ENCODE results near the gene CTXND2. TPM values are rescaled to one million over a fixed set of nuclear protein-coding genes. Genes with fewer than 3 reads are reported as not detected.
"Not testable (repeated sequence)": the region's sequence is repeated elsewhere in the genome, so short reads cannot be mapped to it uniquely, and the experiment has no call there.

Gene CTXND2
- total RNA-seq, 1 donor from 2014 or later, result not detected

DNA sequence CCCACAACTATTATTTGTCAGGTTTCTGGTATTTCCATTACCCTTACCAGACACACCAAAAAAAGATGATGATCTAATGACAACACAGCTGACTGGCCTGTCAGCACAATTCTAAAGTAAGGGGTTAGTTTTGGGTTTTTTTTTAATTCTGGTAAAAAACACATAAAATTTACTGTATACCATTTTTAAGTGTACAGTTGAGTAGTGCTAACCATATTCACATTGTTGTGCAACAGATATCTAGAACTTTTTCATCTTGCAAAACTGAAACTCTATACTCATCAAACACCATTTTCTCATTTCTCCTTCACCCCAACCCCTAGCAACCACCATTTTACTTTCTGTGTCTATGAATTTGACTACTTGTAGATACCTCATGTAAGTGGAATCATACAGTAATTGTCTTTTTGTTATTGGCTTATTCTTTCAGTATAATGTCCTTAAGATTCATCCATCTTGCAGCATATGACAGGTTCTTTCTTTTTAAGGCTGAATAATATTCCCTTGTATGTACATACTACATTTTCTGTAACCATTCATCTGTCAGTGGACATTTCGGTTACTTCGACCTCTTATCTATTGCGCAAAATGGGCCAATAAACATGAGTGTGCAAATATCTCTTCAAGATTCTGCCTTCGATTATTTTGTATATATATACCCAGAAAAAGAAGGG lies 40.3 kb upstream of the CTXND2 start:
- no peaks in the 10 kb centered on the region for H3K27me3 Mint-ChIP-seq (ENCODE audit: low read depth)
- no peaks in the 10 kb centered on the region for H3K9me3 Mint-ChIP-seq
- DNase-seq (ENCODE audit: low spot score in 2 of 2, unreplicated experiment in 2 of 2), result no peak
- H3K4me1 Mint-ChIP-seq, result peaks cover 3% of the 10 kb centered on the region
- no peak overlapping the region for H3K4me3 Mint-ChIP-seq
- H3K27ac Mint-ChIP-seq, result no peak overlapping the region
- H3K36me3 Mint-ChIP-seq, result peaks cover 13% of the 10 kb centered on the region
- TF ChIP-seq, protein P1, sequence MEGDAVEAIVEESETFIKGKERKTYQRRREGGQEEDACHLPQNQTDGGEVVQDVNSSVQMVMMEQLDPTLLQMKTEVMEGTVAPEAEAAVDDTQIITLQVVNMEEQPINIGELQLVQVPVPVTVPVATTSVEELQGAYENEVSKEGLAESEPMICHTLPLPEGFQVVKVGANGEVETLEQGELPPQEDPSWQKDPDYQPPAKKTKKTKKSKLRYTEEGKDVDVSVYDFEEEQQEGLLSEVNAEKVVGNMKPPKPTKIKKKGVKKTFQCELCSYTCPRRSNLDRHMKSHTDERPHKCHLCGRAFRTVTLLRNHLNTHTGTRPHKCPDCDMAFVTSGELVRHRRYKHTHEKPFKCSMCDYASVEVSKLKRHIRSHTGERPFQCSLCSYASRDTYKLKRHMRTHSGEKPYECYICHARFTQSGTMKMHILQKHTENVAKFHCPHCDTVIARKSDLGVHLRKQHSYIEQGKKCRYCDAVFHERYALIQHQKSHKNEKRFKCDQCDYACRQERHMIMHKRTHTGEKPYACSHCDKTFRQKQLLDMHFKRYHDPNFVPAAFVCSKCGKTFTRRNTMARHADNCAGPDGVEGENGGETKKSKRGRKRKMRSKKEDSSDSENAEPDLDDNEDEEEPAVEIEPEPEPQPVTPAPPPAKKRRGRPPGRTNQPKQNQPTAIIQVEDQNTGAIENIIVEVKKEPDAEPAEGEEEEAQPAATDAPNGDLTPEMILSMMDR (IDR thresholded peaks at IDR 0.05; ENCODE audit: unreplicated experiment), result no peak

DNA sequence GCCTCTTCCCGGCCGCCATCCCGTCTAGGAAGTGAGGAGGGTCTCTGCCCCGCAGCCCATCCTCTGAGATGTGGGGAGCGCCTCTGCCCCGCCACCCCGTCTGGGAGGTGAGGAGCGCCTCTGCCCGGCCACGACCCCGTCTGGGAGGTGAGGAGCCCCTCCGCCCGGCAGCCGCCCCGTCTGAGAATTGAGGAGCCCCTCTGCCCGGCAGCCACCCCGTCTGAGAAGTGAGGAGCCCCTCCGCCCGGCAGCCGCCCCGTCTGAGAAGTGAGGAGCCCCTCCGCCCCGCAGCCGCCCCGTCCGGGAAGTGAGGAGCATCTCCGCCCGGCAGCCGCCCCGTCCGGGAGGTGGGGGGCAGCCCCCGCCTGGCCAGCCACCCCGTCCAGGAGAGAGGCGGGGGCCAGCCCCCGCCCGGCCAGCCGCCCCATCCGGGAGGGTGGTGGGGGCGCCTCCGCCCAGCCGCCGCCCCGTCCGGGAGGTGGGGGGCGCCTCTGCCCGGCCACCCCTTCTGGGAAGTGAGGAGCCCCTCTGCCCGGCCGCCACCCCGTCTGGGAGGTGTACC lies 36.1 kb upstream of the CTXND2 start:
- H3K9me3 Mint-ChIP-seq, result peaks cover 17% of the 10 kb centered on the region
- DNase-seq (ENCODE audit: low spot score in 2 of 2, unreplicated experiment in 2 of 2); H3K4me1 Mint-ChIP-seq; H3K27me3 Mint-ChIP-seq (ENCODE audit: low read depth); H3K27ac Mint-ChIP-seq; H3K4me3 Mint-ChIP-seq: not testable (repeated sequence)
- peaks cover 41% of the 10 kb centered on the region for H3K36me3 Mint-ChIP-seq

DNA sequence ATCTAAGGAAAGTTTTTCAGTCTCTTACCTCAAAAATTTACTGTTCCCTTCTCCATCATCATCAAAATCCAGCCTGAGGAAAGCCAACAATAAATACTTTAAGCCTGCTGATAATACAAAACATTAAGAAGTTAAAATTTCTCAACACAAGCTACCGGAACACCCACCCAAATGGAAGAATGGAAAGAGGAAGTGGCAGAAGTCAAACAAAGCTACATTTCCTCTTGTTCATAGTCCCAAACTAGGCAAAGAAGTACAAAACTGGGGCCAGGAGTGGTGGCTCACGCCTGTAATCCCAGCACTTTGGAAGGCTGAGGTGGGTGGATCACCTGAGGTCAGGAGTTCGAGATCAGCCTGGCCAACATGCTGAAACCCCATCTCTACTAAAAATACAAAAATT lies 34.2 kb upstream of the CTXND2 start:
- Mint-ChIP-seq H3K36me3 (peaks cover 38% of the 10 kb centered on the region), H3K27ac (peak overlapping the region; percentile 37), H3K9me3 (peaks cover 17% of the 10 kb centered on the region)
- not testable (repeated sequence) for H3K4me1 Mint-ChIP-seq; DNase-seq (ENCODE audit: low spot score in 2 of 2, unreplicated experiment in 2 of 2); H3K4me3 Mint-ChIP-seq; H3K27me3 Mint-ChIP-seq (ENCODE audit: low read depth)

DNA sequence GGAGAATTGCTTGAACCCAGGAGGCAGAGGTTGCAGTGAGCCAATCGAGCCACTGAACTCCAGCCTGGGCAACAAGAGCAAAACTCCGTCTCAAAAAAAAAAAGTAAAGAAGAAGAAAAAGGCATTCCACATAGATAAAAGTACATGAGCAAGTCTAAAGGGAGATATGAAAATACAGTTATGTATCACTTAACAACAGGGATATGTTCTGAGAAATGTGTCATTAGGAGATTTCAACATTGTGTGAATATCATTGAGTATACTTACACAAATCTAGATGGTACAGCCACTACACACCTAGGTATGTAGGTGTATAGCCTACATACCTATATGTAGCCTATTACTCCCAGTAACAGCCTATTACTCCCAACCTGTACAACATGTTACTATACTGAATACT lies 23.2 kb upstream of the CTXND2 start:
- peaks cover 18% of the 10 kb centered on the region for H3K36me3 Mint-ChIP-seq
- no peaks in the 10 kb centered on the region for H3K4me1 Mint-ChIP-seq
- H3K9me3 Mint-ChIP-seq, result no peaks in the 10 kb centered on the region
- no peak overlapping the region for H3K27ac Mint-ChIP-seq
- H3K4me3 Mint-ChIP-seq, result no peak overlapping the region
- TF ChIP-seq, protein P1 (IDR thresholded peaks at IDR 0.05; ENCODE audit: unreplicated experiment), result no peak
- no peaks in the 10 kb centered on the region for H3K27me3 Mint-ChIP-seq (ENCODE audit: low read depth)
- DNase-seq (ENCODE audit: low spot score in 2 of 2, unreplicated experiment in 2 of 2), result no peak

DNA sequence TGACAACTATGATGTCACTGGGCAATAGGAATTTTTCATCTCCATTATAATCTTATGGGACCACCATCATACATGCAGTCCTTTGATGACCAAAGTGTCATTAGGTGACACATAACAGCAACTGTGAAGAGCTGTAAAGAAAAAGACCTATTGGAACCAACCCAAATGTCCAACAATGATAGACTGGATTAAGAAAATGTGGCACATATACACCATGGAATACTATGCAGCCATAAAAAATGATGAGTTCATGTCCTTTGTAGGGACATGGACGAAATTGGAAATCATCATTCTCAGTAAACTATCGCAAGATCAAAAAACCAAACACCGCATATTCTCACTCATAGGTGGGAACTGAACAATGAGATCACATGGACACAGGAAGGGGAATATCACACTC lies 22.7 kb upstream of the CTXND2 start:
- DNase-seq (ENCODE audit: low spot score in 2 of 2, unreplicated experiment in 2 of 2); H3K9me3 Mint-ChIP-seq; H3K27me3 Mint-ChIP-seq (ENCODE audit: low read depth); H3K4me3 Mint-ChIP-seq; H3K4me1 Mint-ChIP-seq; H3K27ac Mint-ChIP-seq: not testable (repeated sequence)
- H3K36me3 Mint-ChIP-seq, result peaks cover 18% of the 10 kb centered on the region

DNA sequence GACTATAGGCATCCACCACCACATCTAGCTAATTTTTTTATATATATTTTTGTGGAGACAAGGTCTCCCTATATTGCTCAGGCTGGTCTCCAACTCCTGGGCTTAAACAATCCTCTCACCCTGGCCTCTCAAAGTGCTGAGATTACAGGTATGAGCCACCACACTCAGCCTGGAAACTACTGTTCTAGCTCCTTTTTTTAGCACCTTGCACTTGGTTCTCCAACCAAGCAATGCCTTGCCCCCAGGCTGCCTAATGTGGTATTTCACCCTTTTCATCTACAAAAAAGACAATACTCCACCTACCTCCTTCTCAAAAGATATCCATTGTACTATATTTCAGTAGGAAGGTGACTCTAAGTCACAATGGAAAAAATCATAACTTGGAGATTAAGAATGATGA lies 17.3 kb upstream of the CTXND2 start:
- DNase-seq (ENCODE audit: low spot score in 2 of 2, unreplicated experiment in 2 of 2), result no peak
- no peak overlapping the region for H3K27ac Mint-ChIP-seq
- H3K36me3 Mint-ChIP-seq, result peaks cover 20% of the 10 kb centered on the region
- H3K4me1 Mint-ChIP-seq, result peaks cover 10% of the 10 kb centered on the region
- H3K27me3 Mint-ChIP-seq (ENCODE audit: low read depth), result no peaks in the 10 kb centered on the region
- H3K9me3 Mint-ChIP-seq, result no peaks in the 10 kb centered on the region
- TF ChIP-seq, protein P1 (IDR thresholded peaks at IDR 0.05; ENCODE audit: unreplicated experiment), result peak; percentile 16
- H3K4me3 Mint-ChIP-seq, result no peak overlapping the region

DNA sequence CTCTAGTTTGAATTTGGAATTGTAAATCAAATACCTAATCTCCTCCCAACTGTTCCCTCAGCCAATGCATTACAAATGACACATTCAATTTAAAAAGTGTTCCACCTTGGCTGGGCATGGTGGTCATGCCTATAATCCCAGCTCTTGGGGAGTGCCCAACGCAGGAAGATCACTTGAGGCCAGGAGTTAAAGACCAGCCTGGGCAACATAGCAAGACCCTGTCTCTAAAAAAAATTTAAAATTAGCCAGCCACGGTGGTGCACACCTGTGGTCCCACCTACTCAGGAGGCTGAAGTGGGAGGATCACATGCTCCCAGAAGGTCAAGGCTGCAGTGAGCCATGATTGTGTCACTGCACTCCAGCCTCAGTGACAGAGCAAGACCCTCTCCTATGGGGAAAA lies 14.4 kb upstream of the CTXND2 start:
- H3K27me3 Mint-ChIP-seq (ENCODE audit: low read depth), result no peaks in the 10 kb centered on the region
- no peaks in the 10 kb centered on the region for H3K9me3 Mint-ChIP-seq
- peaks cover 19% of the 10 kb centered on the region for H3K36me3 Mint-ChIP-seq
- no peak for DNase-seq (ENCODE audit: low spot score in 2 of 2, unreplicated experiment in 2 of 2)
- TF ChIP-seq, protein P1 (IDR thresholded peaks at IDR 0.05; ENCODE audit: unreplicated experiment), result no peak
- H3K27ac Mint-ChIP-seq, result peak overlapping the region; percentile 59
- peaks cover 23% of the 10 kb centered on the region for H3K4me1 Mint-ChIP-seq
- H3K4me3 Mint-ChIP-seq, result no peak overlapping the region
